Thoracic aorta (tissue), 2 donors: ENCODE data around the gene ANO3. TPM values are rescaled to one million over a fixed set of nuclear protein-coding genes. Genes with fewer than 3 reads are reported as not detected.
"Not testable (repeated sequence)": the region's sequence is repeated elsewhere in the genome, so short reads cannot be mapped to it uniquely, and the experiment has no call there.

ENCODE experiments used
- ATAC-seq: fragments of 150-250 bp; one replicate; pipeline ENCODE4 v1.8.0; 2017; ENCODE audit warnings: low read depth; ENCODE audit not compliant: insufficient number of reproducible peaks, low FRiP score
- DNase-seq: peaks from one replicate; pipeline ENCODE4 v3.0.0-alpha.2; 2020; ENCODE audit warnings: low spot score
- H3K27ac ChIP-seq, 2 donors: fragments of 200-600 bp; sonication (generic); 1 replicate in 1 of 2; 2 replicates in 1 of 2; pipeline ENCODE4 v1.5.1; 2016; ENCODE audit warnings: mild to moderate bottlenecking in 2 of 2, moderate library complexity in 2 of 2
- H3K27me3 ChIP-seq: fragments of 200-600 bp; sonication (generic); replicated peaks from 2 replicates; pipeline ENCODE4 v1.6.0; 2016; ENCODE audit warnings: mild to moderate bottlenecking; ENCODE audit not compliant: insufficient read depth
- H3K36me3 ChIP-seq: fragments of 200-600 bp; sonication (generic); one replicate; pipeline ENCODE4 v1.5.1; 2016
- H3K4me1 ChIP-seq, 2 donors: fragments of 200-600 bp; sonication (generic); 1 replicate in 1 of 2; 2 replicates in 1 of 2; pipeline versions ENCODE4 v1.5.1 to v1.6.0; 2016; ENCODE audit warnings: low read depth in 2 of 2, mild to moderate bottlenecking in 1 of 2; ENCODE audit not compliant: control insufficient read depth in 1 of 2
- H3K4me3 ChIP-seq: fragments of 200-600 bp; sonication (generic); 2 replicates; pipeline ENCODE4 v1.5.1; 2016; ENCODE audit warnings: mild to moderate bottlenecking
- H3K9me3 ChIP-seq: fragments of 200-600 bp; sonication (generic); 2 replicates; pipeline ENCODE4 v1.5.1; 2016
- total RNA-seq, 2 donors: library from RNA; depleted of rRNA; stranded (reverse); fragments of >200 nt; gene quantifications; one replicate each; pipeline versions ENCODE4 v1.1.0 to v1.2.3, GENCODE V29; 2016
- TF ChIP-seq, protein P1 (sequence below): fragments of 200-600 bp; sonication (generic); IDR thresholded peaks from one replicate; pipeline ENCODE4 v1.5.1; 2019; ENCODE audit warnings: antibody characterized with exemption

Gene ANO3
- total RNA-seq, 2 donors from 2014 or later, result 0.71 to 13.4 TPM

DNA sequence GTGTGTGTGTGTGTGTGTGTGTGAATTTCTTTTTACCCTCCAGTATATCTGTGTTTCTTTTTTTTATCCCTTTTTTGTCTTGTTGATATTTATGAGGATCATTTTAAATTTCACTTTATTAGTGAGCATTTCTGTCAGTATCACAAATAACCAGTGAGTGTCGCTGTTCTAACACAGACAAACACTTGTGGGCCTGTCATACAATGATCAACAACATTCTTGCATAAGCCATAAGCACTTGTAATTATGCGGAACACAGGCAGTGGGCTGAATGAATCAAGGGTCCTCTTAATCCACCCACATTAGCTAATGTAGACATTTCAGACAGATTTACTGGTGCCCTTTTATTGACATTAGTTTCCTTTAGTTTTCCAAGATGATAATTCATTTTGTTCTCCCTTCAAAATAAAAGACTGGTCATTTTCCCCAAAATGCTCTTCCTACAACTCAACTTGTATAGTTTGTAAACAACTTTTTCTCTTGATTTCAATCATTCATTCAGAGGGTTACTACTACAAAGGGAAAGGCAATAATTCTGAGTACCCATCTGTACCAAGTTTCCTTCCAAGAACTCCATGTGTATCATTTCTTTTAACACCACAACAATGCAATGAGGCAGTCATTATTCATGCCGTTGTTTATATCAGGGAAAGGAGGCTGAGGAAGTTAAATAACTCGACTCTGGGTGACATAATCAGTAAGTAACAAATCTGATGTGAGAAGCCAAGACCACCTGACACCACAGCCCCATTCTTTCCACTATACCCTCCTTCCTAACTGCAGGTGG lies 34.5 kb upstream of the ANO3 start:
- DNase-seq, result no peak
- TF ChIP-seq, protein P1, sequence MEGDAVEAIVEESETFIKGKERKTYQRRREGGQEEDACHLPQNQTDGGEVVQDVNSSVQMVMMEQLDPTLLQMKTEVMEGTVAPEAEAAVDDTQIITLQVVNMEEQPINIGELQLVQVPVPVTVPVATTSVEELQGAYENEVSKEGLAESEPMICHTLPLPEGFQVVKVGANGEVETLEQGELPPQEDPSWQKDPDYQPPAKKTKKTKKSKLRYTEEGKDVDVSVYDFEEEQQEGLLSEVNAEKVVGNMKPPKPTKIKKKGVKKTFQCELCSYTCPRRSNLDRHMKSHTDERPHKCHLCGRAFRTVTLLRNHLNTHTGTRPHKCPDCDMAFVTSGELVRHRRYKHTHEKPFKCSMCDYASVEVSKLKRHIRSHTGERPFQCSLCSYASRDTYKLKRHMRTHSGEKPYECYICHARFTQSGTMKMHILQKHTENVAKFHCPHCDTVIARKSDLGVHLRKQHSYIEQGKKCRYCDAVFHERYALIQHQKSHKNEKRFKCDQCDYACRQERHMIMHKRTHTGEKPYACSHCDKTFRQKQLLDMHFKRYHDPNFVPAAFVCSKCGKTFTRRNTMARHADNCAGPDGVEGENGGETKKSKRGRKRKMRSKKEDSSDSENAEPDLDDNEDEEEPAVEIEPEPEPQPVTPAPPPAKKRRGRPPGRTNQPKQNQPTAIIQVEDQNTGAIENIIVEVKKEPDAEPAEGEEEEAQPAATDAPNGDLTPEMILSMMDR, result peak; percentile 36
- H3K9me3 ChIP-seq, result no peaks in the 10 kb centered on the region
- H3K36me3 ChIP-seq, result no peaks in the 10 kb centered on the region
- no peaks in the 10 kb centered on the region for H3K27me3 ChIP-seq
- H3K27ac ChIP-seq, result no peak overlapping the region
- no peaks in the 10 kb centered on the region for H3K4me1 ChIP-seq
- no peak for ATAC-seq
- H3K4me3 ChIP-seq, result no peak overlapping the region

DNA sequence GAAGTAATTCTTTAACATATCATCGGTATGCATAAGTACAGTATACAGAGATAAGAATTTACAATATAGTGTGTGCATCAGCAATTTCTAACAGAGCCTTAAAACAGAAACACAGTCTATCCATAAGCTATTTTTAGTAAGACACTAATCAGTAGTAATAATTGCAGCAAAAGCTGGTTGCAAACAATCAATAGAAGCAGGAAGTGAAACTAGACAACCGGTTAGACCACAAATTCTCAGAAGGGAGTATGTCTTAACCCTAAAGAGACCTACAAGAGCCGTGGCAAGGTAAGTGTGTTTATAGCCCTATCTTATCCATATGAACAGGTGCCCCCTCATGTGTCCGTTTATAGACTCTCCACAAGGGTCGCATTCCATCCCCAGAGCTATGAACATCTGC lies 15.6 kb upstream of the ANO3 start:
- not testable (repeated sequence) for ATAC-seq, H3K27ac ChIP-seq, H3K4me1 ChIP-seq, H3K36me3 ChIP-seq, DNase-seq, H3K9me3 ChIP-seq, H3K27me3 ChIP-seq, H3K4me3 ChIP-seq

DNA sequence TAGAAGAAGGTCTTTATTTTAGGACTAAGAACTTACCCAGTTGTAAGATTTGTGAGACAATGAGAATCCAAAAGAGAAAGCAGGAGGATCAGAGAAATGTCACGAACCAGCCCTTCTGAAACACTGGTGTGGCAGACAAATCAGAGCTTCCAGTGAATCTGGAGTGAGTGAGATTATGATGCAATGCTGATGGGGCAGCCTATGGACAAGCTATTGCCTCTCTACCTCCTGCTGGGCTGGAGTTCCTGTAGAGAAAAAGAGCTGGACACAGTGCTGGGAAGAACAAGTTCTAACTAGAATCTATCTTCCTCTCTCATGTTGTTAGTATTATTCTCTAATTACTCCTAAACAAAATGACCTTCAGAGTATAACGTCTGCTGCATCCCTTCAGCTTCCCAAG lies 12.0 kb upstream of the ANO3 start:
- H3K27me3 ChIP-seq, result no peaks in the 10 kb centered on the region

DNA sequence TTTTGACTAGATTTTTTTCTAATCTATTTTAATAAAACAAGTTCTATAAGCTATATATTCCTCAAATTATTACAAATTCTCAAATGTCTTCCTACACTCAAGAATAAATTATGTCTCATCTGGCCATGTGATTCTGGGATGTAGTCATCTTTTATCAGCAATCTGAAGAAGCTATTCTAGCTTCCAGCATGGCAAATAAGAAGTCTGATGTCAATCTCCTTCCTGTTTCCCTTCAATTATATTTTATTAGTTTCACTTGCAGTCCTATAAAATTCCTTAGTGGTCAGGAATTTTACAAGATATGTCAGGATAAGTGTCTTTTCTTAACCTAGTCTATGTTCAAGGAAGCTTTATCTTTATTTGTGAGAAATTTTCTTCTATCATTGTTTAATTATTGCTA lies 10.4 kb upstream of the ANO3 start:
- Histone ChIP-seq H3K9me3 (no peaks in the 10 kb centered on the region), H3K4me1 (no peaks in the 10 kb centered on the region), H3K36me3 (no peaks in the 10 kb centered on the region), H3K27me3 (no peaks in the 10 kb centered on the region), H3K4me3 (no peak overlapping the region), H3K27ac (no peak overlapping the region)
- ATAC-seq (no peak), DNase-seq (no peak)
- TF ChIP-seq, protein P1, result no peak

More for the DNA sequence above, 12.0 kb upstream of the ANO3 start:
- ATAC-seq (no peak), DNase-seq (no peak)
- TF ChIP-seq, protein P1, result no peak
- Histone ChIP-seq H3K9me3 (no peaks in the 10 kb centered on the region), H3K4me3 (no peak overlapping the region), H3K36me3 (no peaks in the 10 kb centered on the region), H3K4me1 (no peaks in the 10 kb centered on the region), H3K27ac (no peak overlapping the region)

DNA sequence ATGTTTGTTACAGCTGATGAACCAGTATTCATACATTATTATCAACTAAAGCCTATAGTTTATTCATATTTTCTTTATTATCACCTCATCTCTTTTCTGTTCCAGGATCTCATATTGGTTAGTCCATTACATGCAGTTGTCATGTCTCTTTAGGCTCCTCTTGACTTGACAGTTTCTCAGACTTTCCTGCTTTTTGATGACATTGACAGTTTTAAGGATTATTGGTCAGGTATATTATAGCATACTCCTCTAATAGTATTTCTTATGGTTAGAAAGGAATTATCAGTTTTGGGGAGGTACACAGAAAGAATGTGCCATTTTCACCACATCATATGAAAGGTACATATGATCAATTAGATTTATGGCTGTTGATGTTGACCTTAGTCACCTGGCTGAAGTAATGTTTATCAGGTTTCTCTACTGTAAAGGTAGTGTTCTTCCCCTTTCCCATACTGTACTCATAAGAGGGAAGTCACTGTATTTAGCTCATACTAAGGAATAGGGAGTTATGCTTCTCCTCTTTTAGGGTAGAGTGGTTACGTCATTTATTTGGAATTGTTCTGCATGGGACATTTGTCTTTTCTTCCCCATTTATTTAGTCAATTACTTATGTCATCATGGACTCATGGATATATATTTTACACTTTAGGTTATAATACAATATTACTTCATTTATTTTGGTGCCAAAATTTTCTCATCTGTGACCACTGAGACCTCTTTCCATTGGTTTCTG lies 9.4 kb upstream of the ANO3 start:
- Histone ChIP-seq H3K9me3 (no peaks in the 10 kb centered on the region), H3K27me3 (no peaks in the 10 kb centered on the region), H3K4me1 (no peaks in the 10 kb centered on the region), H3K36me3 (no peaks in the 10 kb centered on the region), H3K27ac (no peak overlapping the region), H3K4me3 (no peak overlapping the region)
- ATAC-seq (no peak), DNase-seq (no peak)
- TF ChIP-seq, protein P1, result no peak
